K562 (cell line): ENCODE data around the gene PWWP2A. TPM values are rescaled to one million over a fixed set of nuclear protein-coding genes. Genes with fewer than 3 reads are reported as not detected.

ENCODE experiments used
- ASH1L ChIP-seq: fragments of 450-650 bp; IDR thresholded peaks from 2 replicates; pipeline ENCODE4 v1.6.1; 2018; ENCODE audit warnings: borderline replicate concordance, mild to moderate bottlenecking, low read depth; ENCODE audit not compliant: partially characterized antibody
- ATF1 ChIP-seq, 2 experiments: fragments of 450-650 bp in 1 of 2; IDR thresholded peaks; 2 replicates each; pipeline ENCODE4 v1.6.1; 2016; ENCODE audit warnings: missing compliant biosample characterization in 1 of 2, missing genetic modification characterization in 1 of 2
- BACH1 ChIP-seq: fragments of 200-800 bp; sonication (Bioruptor generic); IDR thresholded peaks from 2 replicates; pipeline ENCODE4 v1.6.1; 2016; ENCODE audit warnings: missing genetic modification characterization, missing compliant biosample characterization
- CC2D1A ChIP-seq: fragments of 450-650 bp; IDR thresholded peaks from 2 replicates; pipeline ENCODE4 v1.6.1; 2017; ENCODE audit warnings: mild to moderate bottlenecking
- CHD1 ChIP-seq: fragments of 200-600 bp; sonication (generic); IDR thresholded peaks from one replicate; pipeline ENCODE4 v1.6.1; 2012; ENCODE audit warnings: mild to moderate bottlenecking, moderate library complexity, low read length, inconsistent platforms
- EHMT2 ChIP-seq: fragments of 450-650 bp; IDR thresholded peaks from 2 replicates; pipeline ENCODE4 v1.6.1; 2018; ENCODE audit warnings: antibody characterized with exemption
- FUS ChIP-seq: fragments of 200-400 bp; formaldehyde crosslinking; optimal IDR thresholded peaks from 2 replicates; pipeline ENCODE3; 2017; ENCODE audit warnings: low read depth, low read length
- HDAC1 ChIP-seq, 2 experiments: fragments of 450-650 bp; IDR thresholded peaks; 2 replicates each; pipeline ENCODE4 v1.6.1; 2016 to 2017; ENCODE audit warnings: inconsistent platforms in 1 of 2, mild to moderate bottlenecking in 1 of 2, moderate library complexity in 1 of 2
- JUN ChIP-seq, 2 experiments: sonication (generic) in 1 of 2; formaldehyde crosslinking in 1 of 2; IDR thresholded peaks; 2 replicates each; pipeline versions ENCODE4 v1.6.1 to v1.8.0; 2012 to 2022; ENCODE audit warnings: borderline replicate concordance in 2 of 2, mild to moderate bottlenecking in 2 of 2, improper control_type of control experiment in 1 of 2, low read depth in 1 of 2, low read length in 1 of 2, missing genetic modification reagents in 1 of 2
- NBN ChIP-seq: fragments of 450-650 bp; IDR thresholded peaks from 2 replicates; pipeline ENCODE4 v1.6.1; 2016; ENCODE audit warnings: low read depth, mild to moderate bottlenecking
- PTTG1 ChIP-seq: fragments of 450-650 bp; IDR thresholded peaks from 2 replicates; pipeline ENCODE4 v1.6.1; 2016; ENCODE audit warnings: low read depth, mild to moderate bottlenecking, missing genetic modification characterization, missing compliant biosample characterization
- RCOR1 ChIP-seq, 2 experiments: IDR thresholded peaks; 2 replicates each; pipeline ENCODE4 v1.6.1; 2012; ENCODE audit warnings: low read depth in 2 of 2, low read length in 2 of 2, borderline replicate concordance in 1 of 2, improper control_type of control experiment in 1 of 2
- SP1 ChIP-seq: sonication (generic); formaldehyde crosslinking; IDR thresholded peaks from 2 replicates; pipeline ENCODE4 v1.8.1; 2022; ENCODE audit warnings: mild to moderate bottlenecking, missing genetic modification reagents
- THAP12 ChIP-seq: fragments of 250-450 bp; sonication (Bioruptor Pico); IDR thresholded peaks from 2 replicates; pipeline ENCODE4 v1.9.0; 2021; ENCODE audit warnings: mild to moderate bottlenecking, inconsistent platforms
- ZNF124 ChIP-seq: sonication (generic); formaldehyde crosslinking; IDR thresholded peaks from 2 replicates; pipeline ENCODE4 v1.8.1; 2022; ENCODE audit warnings: missing genetic modification reagents
- ZNF583 ChIP-seq: fragments of 250-450 bp; sonication (Bioruptor Pico); IDR thresholded peaks from 2 replicates; pipeline ENCODE4 v1.4.0; 2020
- ZNF77 ChIP-seq: fragments of 250-450 bp; sonication (Bioruptor Pico); IDR thresholded peaks from 2 replicates; pipeline ENCODE4 v1.5.0; 2020
- polyA plus RNA-seq, 8 experiments: library from polyadenylated mRNA; depleted of rRNA in 4 of 8; stranded (reverse) in 5 of 8; unstranded in 3 of 8; fragments of >200 nt; fragmentation: Nextera tagmentation in 2 of 8; fragmentation: Illumina TruSeq in 1 of 8; extraction: Ambion mirVana in 2 of 8; extraction: Trizol in 1 of 8; gene quantifications; 2 replicates each; pipeline versions ENCODE4 v1.2.1 to v1.2.3, GENCODE V29; 2011 to 2014; ENCODE audit warnings: inconsistent platforms in 1 of 8, missing spikeins in 1 of 8
- total RNA-seq, 7 experiments: library from RNA; depleted of rRNA in 6 of 7; stranded (reverse); fragments of >200 nt in 6 of 7; fragmentation: Illumina TruSeq in 2 of 7; extraction: Trizol in 2 of 7; gene quantifications; 2 replicates each; pipeline versions ENCODE4 v1.2.1 to v1.2.3, GENCODE V29; 2011 to 2021; ENCODE audit warnings: low replicate concordance in 1 of 7
- TF ChIP-seq, protein P1 (sequence below): fragments of 450-650 bp; IDR thresholded peaks from 2 replicates; pipeline ENCODE4 v1.6.1; 2016; ENCODE audit warnings: mild to moderate bottlenecking
- TF ChIP-seq, protein P2 (sequence below): fragments of 200-800 bp; sonication (Bioruptor generic); IDR thresholded peaks from 2 replicates; pipeline ENCODE4 v1.6.1; 2017; ENCODE audit warnings: missing genetic modification characterization, missing compliant biosample characterization
- TF ChIP-seq, protein P3 (sequence below): sonication (generic); formaldehyde crosslinking; IDR thresholded peaks from 2 replicates; pipeline ENCODE4 v1.8.0; 2022; ENCODE audit warnings: mild to moderate bottlenecking, low read depth, missing genetic modification reagents

PWWP2A gene
- total and polyA plus RNA-seq, 9 of the 15 experiments (the other 6 are each of a cell fraction or from before 2014, with no cell fraction given), result 2.7 to 26.3 (median 14.6) TPM

GRCh38 chr5:160119142-160119904 lies at the start of gene PWWP2A (continued):
- TF ChIP-seq PTTG1 (tag) (no peak), BACH1 (no peak), CC2D1A (no peak), NBN (no peak), ASH1L (peak; percentile 98), JUN (IDR thresholded peaks at IDR 0.05; ENCODE audit: borderline replicate concordance, low read depth, low read length) (no peak), JUN (CRISPR knock-in tag; IDR thresholded peaks at IDR 0.05; ENCODE audit: borderline replicate concordance) (0 out of 2 replicates have a peak, but pooled peaks have one; percentile 64), ATF1 (CRISPR knock-in tag; IDR thresholded peaks at IDR 0.05) (no peak; the same call in 1 of the 2 replicates), ATF1 (tag; IDR thresholded peaks at IDR 0.05) (peak; percentile 97), ZNF77 (CRISPR knock-in tag) (no peak), HDAC1 (IDR thresholded peaks at IDR 0.05) (peak in 1 of 2 experiments; percentile 44; a peak in 2 of 4 replicates), ZNF583 (CRISPR knock-in tag) (0 out of 2 replicates have a peak, but pooled peaks have one; percentile 40), CHD1 (peak; percentile 80), FUS (peak; percentile 5), EHMT2 (no peak), ZNF124 (no peak), THAP12 (CRISPR knock-in tag) (peak; percentile 69; the same call in 1 of the 2 replicates), SP1 (CRISPR knock-in tag) (peak; percentile 90), RCOR1 (IDR thresholded peaks at IDR 0.05; ENCODE audit: borderline replicate concordance in 1 of 2, low read depth in 2 of 2, low read length in 2 of 2) (peak in 1 of 2 experiments; percentile 64; a peak in 1 of 4 replicates)
- TF ChIP-seq, protein P1, sequence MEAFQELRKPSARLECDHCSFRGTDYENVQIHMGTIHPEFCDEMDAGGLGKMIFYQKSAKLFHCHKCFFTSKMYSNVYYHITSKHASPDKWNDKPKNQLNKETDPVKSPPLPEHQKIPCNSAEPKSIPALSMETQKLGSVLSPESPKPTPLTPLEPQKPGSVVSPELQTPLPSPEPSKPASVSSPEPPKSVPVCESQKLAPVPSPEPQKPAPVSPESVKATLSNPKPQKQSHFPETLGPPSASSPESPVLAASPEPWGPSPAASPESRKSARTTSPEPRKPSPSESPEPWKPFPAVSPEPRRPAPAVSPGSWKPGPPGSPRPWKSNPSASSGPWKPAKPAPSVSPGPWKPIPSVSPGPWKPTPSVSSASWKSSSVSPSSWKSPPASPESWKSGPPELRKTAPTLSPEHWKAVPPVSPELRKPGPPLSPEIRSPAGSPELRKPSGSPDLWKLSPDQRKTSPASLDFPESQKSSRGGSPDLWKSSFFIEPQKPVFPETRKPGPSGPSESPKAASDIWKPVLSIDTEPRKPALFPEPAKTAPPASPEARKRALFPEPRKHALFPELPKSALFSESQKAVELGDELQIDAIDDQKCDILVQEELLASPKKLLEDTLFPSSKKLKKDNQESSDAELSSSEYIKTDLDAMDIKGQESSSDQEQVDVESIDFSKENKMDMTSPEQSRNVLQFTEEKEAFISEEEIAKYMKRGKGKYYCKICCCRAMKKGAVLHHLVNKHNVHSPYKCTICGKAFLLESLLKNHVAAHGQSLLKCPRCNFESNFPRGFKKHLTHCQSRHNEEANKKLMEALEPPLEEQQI, result no peak
- TF ChIP-seq, protein P2, sequence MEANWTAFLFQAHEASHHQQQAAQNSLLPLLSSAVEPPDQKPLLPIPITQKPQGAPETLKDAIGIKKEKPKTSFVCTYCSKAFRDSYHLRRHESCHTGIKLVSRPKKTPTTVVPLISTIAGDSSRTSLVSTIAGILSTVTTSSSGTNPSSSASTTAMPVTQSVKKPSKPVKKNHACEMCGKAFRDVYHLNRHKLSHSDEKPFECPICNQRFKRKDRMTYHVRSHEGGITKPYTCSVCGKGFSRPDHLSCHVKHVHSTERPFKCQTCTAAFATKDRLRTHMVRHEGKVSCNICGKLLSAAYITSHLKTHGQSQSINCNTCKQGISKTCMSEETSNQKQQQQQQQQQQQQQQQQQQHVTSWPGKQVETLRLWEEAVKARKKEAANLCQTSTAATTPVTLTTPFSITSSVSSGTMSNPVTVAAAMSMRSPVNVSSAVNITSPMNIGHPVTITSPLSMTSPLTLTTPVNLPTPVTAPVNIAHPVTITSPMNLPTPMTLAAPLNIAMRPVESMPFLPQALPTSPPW (CRISPR knock-in tag), result peak; percentile 95
- TF ChIP-seq, protein P3, sequence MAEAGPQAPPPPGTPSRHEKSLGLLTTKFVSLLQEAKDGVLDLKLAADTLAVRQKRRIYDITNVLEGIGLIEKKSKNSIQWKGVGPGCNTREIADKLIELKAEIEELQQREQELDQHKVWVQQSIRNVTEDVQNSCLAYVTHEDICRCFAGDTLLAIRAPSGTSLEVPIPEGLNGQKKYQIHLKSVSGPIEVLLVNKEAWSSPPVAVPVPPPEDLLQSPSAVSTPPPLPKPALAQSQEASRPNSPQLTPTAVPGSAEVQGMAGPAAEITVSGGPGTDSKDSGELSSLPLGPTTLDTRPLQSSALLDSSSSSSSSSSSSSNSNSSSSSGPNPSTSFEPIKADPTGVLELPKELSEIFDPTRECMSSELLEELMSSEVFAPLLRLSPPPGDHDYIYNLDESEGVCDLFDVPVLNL (CRISPR knock-in tag), result peak; percentile 69; the same call in 1 of the 2 replicates
